ENCODE results near the gene PF4V1.
"Not testable (repeated sequence)": the region's sequence is repeated elsewhere in the genome, so short reads cannot be mapped to it uniquely, and the experiment has no call there.

PF4V1 gene

GRCh38 chr4:73895201-73896175 is 42.4 kb downstream of the PF4V1 start:
- H3K27ac Mint-ChIP-seq, result no peak overlapping the region
- no peaks in the 10 kb centered on the region for H3K9me3 Mint-ChIP-seq
- H3K27me3 Mint-ChIP-seq (ENCODE audit: low read depth), result no peaks in the 10 kb centered on the region
- H3K36me3 Mint-ChIP-seq (ENCODE audit: low read depth), result no peaks in the 10 kb centered on the region
- no peaks in the 10 kb centered on the region for H3K4me1 Mint-ChIP-seq (ENCODE audit: low read depth)
- no peak overlapping the region for H3K4me3 Mint-ChIP-seq

- no peaks in the 10 kb centered on the region for H3K27me3 Mint-ChIP-seq (ENCODE audit: low read depth)
- no peaks in the 10 kb centered on the region for H3K36me3 Mint-ChIP-seq (ENCODE audit: low read depth)
- no peaks in the 10 kb centered on the region for H3K4me1 Mint-ChIP-seq (ENCODE audit: low read depth)
- H3K4me3 Mint-ChIP-seq, result no peak overlapping the region
- H3K9me3 Mint-ChIP-seq, result no peaks in the 10 kb centered on the region
- H3K27ac Mint-ChIP-seq, result no peak overlapping the region
Measured at GRCh38 chr4:73896416-73896815, 43.3 kb downstream of the PF4V1 start.

- no peaks in the 10 kb centered on the region for H3K36me3 Mint-ChIP-seq (ENCODE audit: low read depth)
Measured at GRCh38 chr4:73897380-73898136, 44.5 kb downstream of the PF4V1 start.

GRCh38 chr4:73899338-73899737 is 46.2 kb downstream of the PF4V1 start:
- H3K4me3 Mint-ChIP-seq; H3K27me3 Mint-ChIP-seq (ENCODE audit: low read depth); H3K36me3 Mint-ChIP-seq (ENCODE audit: low read depth); H3K27ac Mint-ChIP-seq; H3K9me3 Mint-ChIP-seq; H3K4me1 Mint-ChIP-seq (ENCODE audit: low read depth): not testable (repeated sequence)

More at GRCh38 chr4:73897380-73898136, 44.5 kb downstream of the PF4V1 start:
- no peaks in the 10 kb centered on the region for H3K4me1 Mint-ChIP-seq (ENCODE audit: low read depth)
- H3K27me3 Mint-ChIP-seq (ENCODE audit: low read depth), result no peaks in the 10 kb centered on the region
- no peak overlapping the region for H3K27ac Mint-ChIP-seq
- H3K4me3 Mint-ChIP-seq, result no peak overlapping the region
- no peaks in the 10 kb centered on the region for H3K9me3 Mint-ChIP-seq

- no peak overlapping the region for H3K4me3 Mint-ChIP-seq
- no peaks in the 10 kb centered on the region for H3K36me3 Mint-ChIP-seq (ENCODE audit: low read depth)
- H3K27ac Mint-ChIP-seq, result no peak overlapping the region
- H3K4me1 Mint-ChIP-seq (ENCODE audit: low read depth), result no peaks in the 10 kb centered on the region
- H3K27me3 Mint-ChIP-seq (ENCODE audit: low read depth), result no peaks in the 10 kb centered on the region
- H3K9me3 Mint-ChIP-seq, result no peaks in the 10 kb centered on the region
Measured at GRCh38 chr4:73901031-73901430, 47.9 kb downstream of the PF4V1 start.

GRCh38 chr4:73902038-73902637 is 49.0 kb downstream of the PF4V1 start:
- Mint-ChIP-seq H3K4me3 (no peak overlapping the region), H3K4me1 (ENCODE audit: low read depth) (no peaks in the 10 kb centered on the region), H3K27ac (no peak overlapping the region), H3K27me3 (ENCODE audit: low read depth) (no peaks in the 10 kb centered on the region), H3K36me3 (ENCODE audit: low read depth) (no peaks in the 10 kb centered on the region), H3K9me3 (no peaks in the 10 kb centered on the region)

GRCh38 chr4:73902817-73903547 is 49.9 kb downstream of the PF4V1 start:
- H3K9me3 Mint-ChIP-seq, result no peaks in the 10 kb centered on the region
- no peaks in the 10 kb centered on the region for H3K4me1 Mint-ChIP-seq (ENCODE audit: low read depth)
- H3K27ac Mint-ChIP-seq, result no peak overlapping the region
- no peaks in the 10 kb centered on the region for H3K36me3 Mint-ChIP-seq (ENCODE audit: low read depth)
- H3K4me3 Mint-ChIP-seq, result no peak overlapping the region
- H3K27me3 Mint-ChIP-seq (ENCODE audit: low read depth), result peaks cover 6% of the 10 kb centered on the region
